Activated CD8-positive, alpha-beta memory T cell treated with anti-CD3 and anti-CD28 coated beads, Interleukin-2, amount 50 U/mL, for 24 hours (primary cell): Measurements from ENCODE around the gene PLSCR5.

ENCODE experiments used
- DNase-seq: peaks from one replicate; pipeline ENCODE4 v3.0.0-alpha.2; 2020; ENCODE audit errors: extremely low read depth

Gene PLSCR5

DNA sequence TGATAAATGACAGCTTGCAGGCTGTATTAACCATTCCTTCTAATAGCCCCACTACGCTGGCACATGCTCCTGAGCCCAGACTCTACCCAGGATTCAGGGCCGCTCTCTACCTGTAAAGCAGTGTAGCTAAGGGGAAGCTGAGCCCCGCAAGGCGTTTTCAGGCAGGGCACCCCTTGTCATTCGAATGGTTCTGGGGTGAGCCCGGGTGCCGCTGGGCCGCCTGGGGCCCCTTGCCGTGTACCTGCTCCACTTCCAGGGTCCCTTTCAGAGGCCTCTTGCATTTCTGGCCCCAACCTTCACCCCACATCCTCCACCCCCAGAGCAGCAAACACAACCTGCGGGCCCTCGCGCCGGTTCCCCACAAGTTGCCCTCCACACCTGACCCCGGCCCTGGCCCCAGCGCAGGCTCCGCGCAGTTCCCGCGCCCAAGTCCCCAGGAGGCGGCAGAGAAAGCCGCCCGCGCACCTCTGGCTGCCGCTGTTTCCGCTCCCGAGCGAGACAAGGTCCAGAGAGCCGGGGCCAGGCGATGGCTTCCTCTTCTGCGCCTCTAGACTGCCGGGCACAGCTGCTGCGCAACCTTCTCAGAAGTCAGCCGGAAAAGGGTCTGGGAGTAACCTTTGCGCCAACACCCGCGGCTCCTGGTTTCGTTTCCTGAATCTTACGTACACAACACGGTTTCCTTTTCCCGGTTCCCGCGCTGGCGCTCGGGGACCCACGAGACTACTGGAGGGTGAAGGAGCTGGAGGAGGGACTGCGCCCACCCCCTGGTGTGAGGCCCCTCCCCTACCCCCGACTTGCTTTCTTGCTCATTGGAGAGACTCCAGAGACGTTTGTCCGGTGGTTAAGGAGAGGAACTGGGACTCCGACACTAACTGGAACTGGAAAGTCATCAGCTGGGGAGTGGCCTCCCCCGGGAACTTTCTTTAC, 60.9 kb downstream of the PLSCR5 start, which contains the start of gene PLSCR1:
Gene PLSCR1, minus strand, starts transcription at position 606 of the 927 bp plus-strand sequence. CDS start 8,055 bp downstream, outside the sequence.
- peak; percentile 46 for DNase-seq

DNA sequence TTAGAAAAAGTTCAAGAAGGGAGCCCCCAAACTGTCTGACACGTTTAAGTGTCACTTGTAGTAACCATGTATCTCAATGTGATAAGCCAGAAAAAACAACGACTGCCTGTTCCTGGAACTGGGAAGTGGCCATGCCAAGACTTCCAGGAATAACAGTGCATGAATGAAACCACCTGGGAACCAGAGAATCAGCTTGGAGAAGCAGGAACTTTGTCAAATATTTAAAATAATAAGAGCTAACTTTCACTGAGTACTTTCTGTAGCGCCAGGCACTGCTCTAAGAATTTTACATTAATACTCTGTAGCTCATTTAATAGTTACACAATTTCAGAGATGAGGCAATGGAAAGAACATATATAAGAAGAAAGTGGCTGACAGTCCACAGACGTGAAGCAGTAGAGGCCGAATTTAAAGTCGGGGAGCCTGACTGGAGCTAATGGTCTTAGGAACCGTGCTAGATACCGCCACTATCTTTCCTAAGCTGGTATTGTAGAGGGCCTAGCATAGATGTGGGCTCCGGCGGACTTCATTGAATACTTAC, 61.6 kb downstream of the PLSCR5 start:
- DNase-seq: no peak

DNA sequence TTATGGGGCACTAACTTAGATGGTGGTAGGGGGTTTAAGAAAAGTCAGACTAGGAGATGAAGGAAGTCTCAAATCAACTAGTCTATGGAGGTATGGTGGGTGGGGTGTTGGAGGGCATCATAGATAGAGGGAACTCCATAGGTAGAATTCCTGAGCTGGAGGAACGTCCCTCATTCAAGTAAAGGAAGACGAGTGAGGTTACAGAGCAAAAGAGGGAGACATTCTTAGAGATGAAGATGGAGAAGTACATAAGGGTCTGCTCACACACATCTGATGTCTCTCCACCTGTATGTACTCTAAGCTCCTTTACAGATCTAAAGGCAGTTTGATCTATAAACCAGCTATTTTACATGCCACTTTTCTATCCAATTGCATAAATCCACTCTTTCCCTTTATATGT, 62.2 kb downstream of the PLSCR5 start:
- no peak for DNase-seq

DNA sequence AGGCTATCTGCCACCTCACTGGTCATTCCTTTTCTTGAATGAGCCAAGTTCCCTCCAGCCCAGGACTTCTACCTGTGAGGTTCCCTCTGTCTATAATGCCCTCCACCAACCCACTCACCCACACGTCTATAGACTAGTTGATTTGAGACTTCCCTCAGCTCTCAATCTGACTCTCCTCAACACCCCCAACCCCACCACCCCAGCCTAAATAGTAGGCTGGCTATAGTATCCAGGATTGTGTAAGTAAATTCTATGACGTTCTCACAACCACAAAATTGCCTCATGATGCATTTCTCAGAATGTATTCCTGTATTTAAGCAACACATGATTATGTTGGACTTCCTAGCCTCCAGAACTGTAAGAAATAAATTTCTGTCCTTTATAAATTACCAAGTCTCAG, 63.0 kb downstream of the PLSCR5 start:
- DNase-seq: no peak

DNA sequence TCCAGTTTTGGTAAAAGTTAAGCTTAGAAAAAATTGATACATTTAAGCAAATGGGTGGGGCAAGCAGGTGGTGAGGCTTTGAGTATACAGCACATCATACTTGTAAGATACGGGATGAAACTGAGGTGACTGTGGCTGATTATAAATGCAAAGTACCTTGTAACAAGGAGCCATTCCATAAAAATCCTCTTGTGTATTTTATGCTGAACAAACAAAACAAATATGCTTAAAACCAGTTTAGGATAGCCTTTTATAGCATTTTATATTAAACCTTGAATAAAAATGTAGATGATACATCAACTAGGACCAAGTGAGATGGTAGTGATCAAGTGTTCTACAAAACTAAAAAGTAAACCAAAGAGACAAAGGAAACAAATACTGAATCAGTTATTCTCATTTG, 64.2 kb downstream of the PLSCR5 start:
- no peak for DNase-seq

DNA sequence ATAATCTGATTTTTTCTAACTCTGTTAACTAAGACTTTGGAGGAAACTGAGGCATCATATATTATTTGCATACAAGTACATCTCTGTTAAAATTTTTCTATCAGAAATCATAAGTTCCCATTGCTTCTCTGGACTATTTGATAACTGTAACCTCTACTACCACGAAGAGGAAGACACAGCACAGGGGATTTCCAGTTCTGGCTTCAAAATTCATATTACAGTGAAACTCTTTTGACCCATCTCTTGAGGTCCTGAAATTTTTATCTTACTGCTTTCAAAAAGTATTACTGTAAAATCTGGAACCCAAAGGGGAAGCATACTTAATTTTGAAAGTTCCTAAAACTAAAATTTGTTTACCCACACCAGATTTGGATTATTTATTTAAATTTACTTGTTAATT, 64.9 kb downstream of the PLSCR5 start:
- no peak for DNase-seq

DNA sequence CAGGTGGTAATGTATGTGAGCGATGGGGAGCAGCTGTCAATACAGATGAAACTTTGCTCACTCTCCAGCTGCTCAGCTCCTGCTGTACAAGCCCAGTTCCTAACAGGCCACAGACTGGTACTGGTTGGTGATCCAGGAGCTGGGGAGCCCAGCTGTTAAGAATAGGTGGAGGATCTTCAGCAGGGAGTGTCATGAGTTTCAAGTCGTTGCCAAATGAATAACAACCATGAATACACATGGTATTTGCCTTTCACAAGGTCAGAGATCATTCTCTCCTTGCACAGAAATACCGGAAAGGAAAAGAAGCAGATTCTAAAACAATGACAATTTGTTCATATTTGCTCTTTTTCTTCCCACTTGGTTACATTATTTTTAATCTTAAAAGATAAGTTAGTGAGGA, 65.8 kb downstream of the PLSCR5 start:
- no peak for DNase-seq

DNA sequence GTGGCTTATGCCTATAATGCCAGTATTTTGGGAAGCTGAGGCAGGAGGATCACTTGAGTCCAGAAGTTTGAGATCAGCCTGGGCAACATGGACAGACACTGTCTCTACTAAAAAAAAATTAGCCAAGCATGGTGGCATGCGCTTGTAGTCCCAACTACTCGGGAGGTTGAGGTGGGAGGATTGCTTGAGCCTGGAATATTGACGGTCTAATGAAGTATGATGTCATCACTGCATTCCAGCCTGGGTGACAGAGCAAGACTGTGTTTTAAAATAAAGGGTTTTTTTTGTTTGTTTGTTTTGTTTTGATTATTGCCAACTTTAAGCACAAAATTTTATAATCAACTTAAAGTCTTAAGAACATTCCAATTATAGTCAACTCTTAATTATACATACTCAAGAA, 67.5 kb downstream of the PLSCR5 start:
- DNase-seq: no peak

DNA sequence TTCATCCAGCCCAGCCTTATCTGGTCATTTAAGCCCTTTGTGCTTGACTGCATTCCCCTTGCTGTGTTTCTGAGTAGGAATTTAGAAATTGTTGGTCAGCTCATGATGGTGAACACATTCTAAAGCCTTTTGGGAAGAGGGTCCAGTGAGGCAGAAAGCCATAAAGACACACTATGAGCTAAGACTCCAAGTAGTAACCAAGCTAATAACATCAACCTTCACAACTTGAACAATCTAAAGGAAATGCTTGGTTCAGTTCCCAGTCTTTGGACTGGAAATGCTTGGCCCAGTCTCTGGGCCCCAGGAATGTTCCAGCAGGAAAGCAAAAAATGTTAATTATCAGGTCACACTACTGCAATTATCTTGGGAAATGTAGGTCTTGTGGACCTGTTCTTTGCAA, 68.5 kb downstream of the PLSCR5 start:
- no peak for DNase-seq
